HG02798 (cell line): ENCODE measurements around the gene DEPDC4.
"Not testable (repeated sequence)": the region's sequence is repeated elsewhere in the genome, so short reads cannot be mapped to it uniquely, and the experiment has no call there.

Experiments used
- ATAC-seq: cut with Tn5 transposase; IDR thresholded peaks from one replicate; pipeline ENCODE4 v1.9.1; 2021; ENCODE audit warnings: mild to moderate bottlenecking; ENCODE audit not compliant: unreplicated experiment, poor library complexity

The DEPDC4 gene

GRCh38 chr12:100265732-100266584 is 921 bp downstream of the DEPDC4 start:
- ATAC-seq, result peak; percentile 6

DNA sequence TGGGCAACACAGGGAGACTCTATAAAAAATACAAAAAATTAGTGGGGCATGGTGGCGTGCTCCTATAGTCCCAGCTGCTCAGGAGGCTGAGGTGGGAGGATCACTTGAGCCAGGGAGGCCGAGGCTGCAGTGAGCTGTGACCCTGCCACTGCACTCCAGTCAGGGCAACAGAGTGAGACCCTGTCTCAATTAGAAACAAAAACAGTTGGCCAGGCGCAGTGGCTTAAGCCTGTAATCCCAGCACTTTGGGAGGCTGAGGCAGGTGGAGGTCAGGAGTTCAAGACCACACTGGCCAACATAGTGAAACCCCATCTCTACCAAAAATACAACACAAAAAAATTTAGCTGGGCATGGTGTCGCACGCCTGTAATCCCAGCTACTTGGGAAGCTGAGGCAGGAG is 1.8 kb downstream of the DEPDC4 start:
- ATAC-seq, result not testable (repeated sequence)

GRCh38 chr12:100263131-100263530 is 3.7 kb downstream of the DEPDC4 start:
- no peak for ATAC-seq

- ATAC-seq, result no peak
Observed at GRCh38 chr12:100258127-100258526, 8.8 kb downstream of the DEPDC4 start.

GRCh38 chr12:100254876-100255275 is 12.0 kb downstream of the DEPDC4 start:
- ATAC-seq, result no peak

GRCh38 chr12:100253437-100253836 is 13.4 kb downstream of the DEPDC4 start:
- ATAC-seq, result no peak

- ATAC-seq, result no peak
Observed at GRCh38 chr12:100251917-100252316, 15.0 kb downstream of the DEPDC4 start.

DNA sequence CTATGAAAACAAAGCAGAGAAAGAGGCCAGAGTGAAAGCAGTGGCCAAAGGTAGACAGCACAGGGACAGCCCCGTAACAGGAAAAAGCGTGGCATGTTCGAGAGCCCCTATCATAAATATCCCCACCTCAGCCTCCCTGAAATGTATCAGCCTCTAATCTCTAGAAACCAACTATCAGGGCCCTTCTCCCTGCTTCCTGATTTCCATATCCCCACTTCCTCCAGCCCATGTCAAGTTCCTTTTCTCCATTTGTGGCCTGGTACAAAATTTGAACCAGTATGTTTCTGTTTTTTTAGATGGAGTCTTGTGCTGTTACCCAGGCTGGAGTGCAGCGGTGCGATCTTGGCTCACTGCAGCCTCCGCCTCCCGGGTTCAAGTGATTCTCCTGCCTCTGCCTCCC is 16.9 kb downstream of the DEPDC4 start:
- ATAC-seq, result no peak

DNA sequence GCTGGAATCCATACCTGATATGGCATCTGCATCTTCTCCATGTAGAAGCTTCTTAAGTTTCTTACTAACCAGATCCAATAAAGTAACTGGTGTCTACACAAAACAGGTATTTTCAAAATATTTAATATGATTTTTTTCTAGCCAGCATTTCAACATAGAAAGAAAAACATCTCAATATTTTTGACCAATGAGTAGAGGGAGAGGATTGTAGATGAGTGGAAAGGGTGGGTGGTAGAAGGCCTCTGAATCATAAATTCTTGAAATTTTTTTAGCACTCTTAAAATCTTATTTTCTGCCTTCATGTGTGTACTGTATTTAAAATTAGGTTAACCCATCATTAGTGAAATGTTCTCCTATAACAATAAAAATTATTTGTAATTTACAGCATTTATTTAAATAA is 18.0 kb downstream of the DEPDC4 start:
- no peak for ATAC-seq

- ATAC-seq, result no peak
Observed at GRCh38 chr12:100247765-100248164, 19.1 kb downstream of the DEPDC4 start.

DNA sequence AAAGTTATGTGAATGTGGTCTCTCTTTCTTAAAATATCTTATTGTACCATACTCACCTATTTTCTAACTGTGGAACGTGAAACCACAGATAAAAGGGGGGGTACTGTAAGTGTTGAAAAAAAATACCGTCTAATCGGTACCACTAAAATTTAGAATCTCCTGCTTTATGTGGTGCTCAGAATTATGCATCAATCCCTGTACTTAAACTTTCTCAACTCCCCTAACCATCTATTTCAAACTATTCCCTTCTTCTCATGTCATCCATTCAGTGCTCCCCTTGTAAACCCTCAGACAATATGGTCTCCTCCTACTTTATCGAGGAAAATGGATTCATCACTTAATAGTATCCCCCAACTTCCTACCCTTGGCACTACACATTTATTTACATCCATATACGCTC is 23.7 kb downstream of the DEPDC4 start:
- no peak for ATAC-seq

DNA sequence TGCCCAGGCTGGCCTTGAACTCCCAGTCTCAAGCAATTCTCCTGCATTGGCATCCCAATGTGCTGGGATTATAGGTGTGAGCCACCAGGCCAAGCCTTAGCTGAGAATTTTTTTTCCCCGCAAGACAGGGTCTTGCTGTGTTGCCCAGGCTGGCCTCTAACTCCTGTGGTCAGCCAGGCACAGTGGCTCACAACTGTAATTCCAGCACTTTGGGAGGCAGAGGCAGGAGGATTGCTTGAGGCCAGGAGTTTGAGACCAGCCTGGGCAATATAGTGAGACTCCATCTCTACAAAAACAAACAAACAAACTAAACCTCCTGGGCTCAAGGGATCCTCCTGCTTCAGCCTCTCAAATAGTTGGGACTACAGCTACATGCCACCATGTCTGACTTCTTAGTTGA is 27.3 kb downstream of the DEPDC4 start:
- no peak for ATAC-seq

DNA sequence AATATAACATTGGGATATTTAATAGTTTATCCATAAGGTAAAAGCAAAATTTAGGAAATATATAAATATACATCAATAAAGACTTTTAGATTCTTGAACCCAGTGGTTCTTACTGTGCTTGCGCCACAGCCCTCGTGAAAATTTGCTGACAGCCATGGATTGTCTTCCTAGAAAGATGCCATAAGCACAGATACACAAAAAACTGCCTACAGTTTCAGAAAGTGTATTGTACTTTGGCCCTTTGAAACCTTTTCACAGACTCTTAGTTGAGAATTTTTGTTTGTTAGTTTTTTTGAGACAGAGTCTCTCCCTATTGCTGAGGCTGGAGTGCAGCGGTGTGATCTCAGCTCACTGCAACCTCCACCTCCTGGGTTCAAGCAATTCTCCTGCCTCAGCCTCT is 28.1 kb downstream of the DEPDC4 start:
- ATAC-seq, result no peak

DNA sequence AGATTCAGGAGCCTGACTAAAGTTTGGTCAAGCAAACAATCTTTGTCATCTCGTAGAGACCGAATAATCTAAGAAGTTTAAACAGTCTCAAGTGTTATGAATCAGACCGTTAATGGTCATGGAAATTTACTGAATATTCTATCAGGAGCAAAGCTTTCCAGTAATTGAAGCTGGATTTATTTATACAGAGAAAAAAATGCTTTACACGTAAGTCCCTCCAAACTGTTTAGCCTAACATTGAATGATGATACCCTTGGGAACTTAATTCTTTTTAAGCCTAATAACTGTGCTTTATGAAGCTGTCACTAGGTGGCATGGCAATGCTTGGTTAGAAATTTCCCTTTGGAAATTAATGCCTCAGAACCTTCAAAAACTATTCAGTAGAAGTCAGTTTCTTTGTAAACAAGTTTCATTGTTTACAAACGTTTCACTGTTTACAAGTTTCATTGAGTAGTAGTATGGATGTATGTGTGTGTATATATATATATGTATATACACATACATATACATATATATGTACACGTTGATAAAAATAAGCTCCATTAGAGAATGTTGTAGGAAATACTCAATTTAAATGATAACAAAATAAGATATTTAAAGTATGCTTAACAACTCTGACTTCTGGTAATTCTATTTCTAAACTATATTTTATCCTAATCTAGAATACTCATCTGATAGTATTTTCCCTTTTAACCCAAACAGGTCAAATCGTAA is 32.1 kb downstream of the DEPDC4 start:
- no peak for ATAC-seq

GRCh38 chr12:100234166-100234565 is 32.7 kb downstream of the DEPDC4 start:
- no peak for ATAC-seq

- ATAC-seq, result not testable (repeated sequence)
Observed at GRCh38 chr12:100231873-100232272, 35.0 kb downstream of the DEPDC4 start.

GRCh38 chr12:100229876-100230275 is 37.0 kb downstream of the DEPDC4 start:
- no peak for ATAC-seq

DNA sequence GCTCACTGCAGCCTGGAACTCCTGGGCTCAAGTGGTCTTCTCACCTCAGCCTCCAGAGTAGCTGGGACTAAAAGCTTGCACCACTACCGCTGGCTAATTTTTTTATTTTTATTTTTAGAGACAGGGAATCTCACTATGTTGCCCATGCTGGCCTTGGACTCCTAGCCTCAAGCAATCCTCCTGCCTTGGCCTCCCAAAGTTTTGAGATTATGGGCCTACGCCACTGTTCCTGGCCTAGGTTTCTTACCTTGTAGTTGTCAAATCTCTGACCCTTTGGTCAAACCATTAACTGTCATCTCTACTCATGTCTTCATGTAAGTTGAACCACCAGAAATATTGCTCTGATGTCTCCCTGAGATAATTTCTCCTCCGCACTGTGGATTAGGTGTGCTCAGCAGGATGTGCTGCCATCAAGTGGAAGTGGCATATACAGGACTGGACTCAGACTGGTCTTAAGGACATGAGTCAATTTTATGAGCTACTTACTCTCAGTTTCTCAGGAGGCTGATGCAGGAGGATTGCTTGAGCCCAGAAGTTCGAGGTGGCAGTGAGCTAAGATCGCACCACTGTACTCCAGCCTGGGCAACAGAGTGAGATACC is 37.7 kb downstream of the DEPDC4 start:
- no peak for ATAC-seq

GRCh38 chr12:100225491-100225890 is 41.4 kb downstream of the DEPDC4 start:
- no peak for ATAC-seq

- not testable (repeated sequence) for ATAC-seq
Observed at GRCh38 chr12:100222173-100222572, 44.7 kb downstream of the DEPDC4 start.

GRCh38 chr12:100221523-100221922 is 45.4 kb downstream of the DEPDC4 start:
- no peak for ATAC-seq
